ENCODE measurements around the gene ULK2. TPM values are rescaled to one million over a fixed set of nuclear protein-coding genes. Genes with fewer than 3 reads are reported as not detected.

Gene ULK2
- total RNA-seq, 1 experiment from 2014 or later, result 30.2 TPM

DNA sequence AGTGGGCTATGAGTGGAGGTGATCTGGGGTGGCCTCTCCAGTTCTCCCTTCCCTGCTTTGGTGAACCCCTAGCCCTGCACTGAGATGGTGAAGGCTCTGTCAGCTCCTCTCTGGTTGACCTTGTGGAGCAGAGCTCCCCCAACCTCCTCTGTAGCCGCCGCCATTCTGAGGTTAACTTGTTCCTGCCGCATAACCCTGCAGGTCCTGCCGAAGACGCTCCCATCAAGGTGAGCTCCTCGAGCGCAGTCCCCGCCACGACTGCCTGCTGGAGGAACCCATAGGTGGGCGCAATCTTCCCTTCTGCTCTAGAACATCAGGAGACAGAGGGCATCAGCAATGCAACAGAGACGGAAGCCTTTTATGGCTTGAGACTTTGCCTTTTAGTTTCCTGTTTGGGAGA, 136.1 kb downstream of the ULK2 start:
- Histone ChIP-seq H2AFZ (ENCODE audit: low read length) (no peak overlapping the region), H3K9me2 (replicated peaks; ENCODE audit: low read length) (no peaks in the 10 kb centered on the region), H3K27me3 (ENCODE audit: low read length) (no peaks in the 10 kb centered on the region), H3K27ac (ENCODE audit: low read length) (no peak overlapping the region), H4K20me1 (ENCODE audit: low read length) (no peaks in the 10 kb centered on the region), H3K4me1 (ENCODE audit: insufficient read depth, low read length) (peaks cover 8% of the 10 kb centered on the region; the same call in 1 of the 2 replicates), H3K4me3 (ENCODE audit: low read length) (no peak overlapping the region), H3K9ac (ENCODE audit: low read length) (no peak overlapping the region), H3K9me3 (ENCODE audit: low read length) (no peaks in the 10 kb centered on the region), H3K4me2 (ENCODE audit: low read length) (no peak overlapping the region), H3K79me2 (ENCODE audit: low read length) (no peaks in the 10 kb centered on the region), H3K36me3 (ENCODE audit: low read depth, low read length) (no peaks in the 10 kb centered on the region), H3F3A (ENCODE audit: low read length, unreplicated experiment) (no peaks in the 10 kb centered on the region)
- no peak for TF ChIP-seq CTCF (conservative IDR thresholded peaks at IDR 0.05; ENCODE audit: low read depth, low read length)
- no peak for TF ChIP-seq EZH2phosphoT487 (IDR thresholded peaks at IDR 0.05; ENCODE audit: borderline replicate concordance, low read length)
- TF ChIP-seq EZH2 (IDR thresholded peaks at IDR 0.05; ENCODE audit: low read length, unreplicated experiment), result no peak
- intact Hi-C loops (cut with micrococcal nuclease), result no loop called here
- ATAC-seq, result no peak
- ChIA-PET CTCF (no interaction called here), POLR2A (ENCODE audit: unreplicated experiment) (no interaction called here)
- BruUV-seq (replicated peaks), result no TSS peak
- no peak for DNase-seq

- no peaks in the 10 kb centered on the region for H3F3A ChIP-seq (ENCODE audit: low read length, unreplicated experiment)
These were observed 136.9 kb downstream of the ULK2 start for GRCh38 chr17:19730843-19731242.

GRCh38 chr17:19729900-19730299, 137.8 kb downstream of the ULK2 start:
- ChIA-PET POLR2A (ENCODE audit: unreplicated experiment) (no interaction called here), CTCF (no interaction called here)
- no peak overlapping the region for H2AFZ ChIP-seq (ENCODE audit: low read length)
- H3F3A ChIP-seq (ENCODE audit: low read length, unreplicated experiment), result no peaks in the 10 kb centered on the region
- no peaks in the 10 kb centered on the region for H3K9me2 ChIP-seq (replicated peaks; ENCODE audit: low read length)
- DNase-seq, result no peak
- H3K79me2 ChIP-seq (ENCODE audit: low read length), result no peaks in the 10 kb centered on the region
- ATAC-seq, result no peak
- H3K27ac ChIP-seq (ENCODE audit: low read length), result no peak overlapping the region
- H3K4me1 ChIP-seq (ENCODE audit: insufficient read depth, low read length), result peaks cover 8% of the 10 kb centered on the region; the same call in 1 of the 2 replicates
- H3K9ac ChIP-seq (ENCODE audit: low read length), result no peak overlapping the region
- H3K36me3 ChIP-seq (ENCODE audit: low read depth, low read length), result no peaks in the 10 kb centered on the region
- H3K27me3 ChIP-seq (ENCODE audit: low read length), result no peaks in the 10 kb centered on the region
- no peak overlapping the region for H3K4me3 ChIP-seq (ENCODE audit: low read length)
- H3K9me3 ChIP-seq (ENCODE audit: low read length), result no peaks in the 10 kb centered on the region
- BruUV-seq (replicated peaks), result no TSS peak
- TF ChIP-seq EZH2 (IDR thresholded peaks at IDR 0.05; ENCODE audit: low read length, unreplicated experiment), result no peak
- no peak for TF ChIP-seq CTCF (conservative IDR thresholded peaks at IDR 0.05; ENCODE audit: low read depth, low read length)
- no peak for TF ChIP-seq EZH2phosphoT487 (IDR thresholded peaks at IDR 0.05; ENCODE audit: borderline replicate concordance, low read length)
- no peaks in the 10 kb centered on the region for H4K20me1 ChIP-seq (ENCODE audit: low read length)
- H3K4me2 ChIP-seq (ENCODE audit: low read length), result no peak overlapping the region
- intact Hi-C loops (cut with micrococcal nuclease), result no loop called here

More at GRCh38 chr17:19730843-19731242, 136.9 kb downstream of the ULK2 start:
- H3K9me3 ChIP-seq (ENCODE audit: low read length), result no peaks in the 10 kb centered on the region
- CTCF ChIA-PET, result no interaction called here
- TF ChIP-seq EZH2phosphoT487 (IDR thresholded peaks at IDR 0.05; ENCODE audit: borderline replicate concordance, low read length) (no peak), EZH2 (IDR thresholded peaks at IDR 0.05; ENCODE audit: low read length, unreplicated experiment) (no peak)
- no peaks in the 10 kb centered on the region for H4K20me1 ChIP-seq (ENCODE audit: low read length)
- H2AFZ ChIP-seq (ENCODE audit: low read length), result no peak overlapping the region
- DNase-seq, result no peak
- no peaks in the 10 kb centered on the region for H3K9me2 ChIP-seq (replicated peaks; ENCODE audit: low read length)
- H3K27me3 ChIP-seq (ENCODE audit: low read length), result no peaks in the 10 kb centered on the region
- H3K36me3 ChIP-seq (ENCODE audit: low read depth, low read length), result no peaks in the 10 kb centered on the region
- H3K9ac ChIP-seq (ENCODE audit: low read length), result no peak overlapping the region
- no peak overlapping the region for H3K4me3 ChIP-seq (ENCODE audit: low read length)
- ATAC-seq, result no peak
- H3K4me2 ChIP-seq (ENCODE audit: low read length), result no peak overlapping the region
- no peak overlapping the region for H3K27ac ChIP-seq (ENCODE audit: low read length)
- BruUV-seq (replicated peaks), result no TSS peak
- H3K4me1 ChIP-seq (ENCODE audit: insufficient read depth, low read length), result peaks cover 8% of the 10 kb centered on the region; the same call in 1 of the 2 replicates
- no peaks in the 10 kb centered on the region for H3K79me2 ChIP-seq (ENCODE audit: low read length)
- intact Hi-C loops (cut with micrococcal nuclease), result no loop called here
- POLR2A ChIA-PET (ENCODE audit: unreplicated experiment), result no interaction called here

Measured in PC-3 (cell line).